ENCODE results near the gene ITPRIPL1. TPM values are rescaled to one million over a fixed set of nuclear protein-coding genes. Genes with fewer than 3 reads are reported as not detected.
"Not testable (repeated sequence)": the region's sequence is repeated elsewhere in the genome, so short reads cannot be mapped to it uniquely, and the experiment has no call there.

Gene ITPRIPL1, protein sequence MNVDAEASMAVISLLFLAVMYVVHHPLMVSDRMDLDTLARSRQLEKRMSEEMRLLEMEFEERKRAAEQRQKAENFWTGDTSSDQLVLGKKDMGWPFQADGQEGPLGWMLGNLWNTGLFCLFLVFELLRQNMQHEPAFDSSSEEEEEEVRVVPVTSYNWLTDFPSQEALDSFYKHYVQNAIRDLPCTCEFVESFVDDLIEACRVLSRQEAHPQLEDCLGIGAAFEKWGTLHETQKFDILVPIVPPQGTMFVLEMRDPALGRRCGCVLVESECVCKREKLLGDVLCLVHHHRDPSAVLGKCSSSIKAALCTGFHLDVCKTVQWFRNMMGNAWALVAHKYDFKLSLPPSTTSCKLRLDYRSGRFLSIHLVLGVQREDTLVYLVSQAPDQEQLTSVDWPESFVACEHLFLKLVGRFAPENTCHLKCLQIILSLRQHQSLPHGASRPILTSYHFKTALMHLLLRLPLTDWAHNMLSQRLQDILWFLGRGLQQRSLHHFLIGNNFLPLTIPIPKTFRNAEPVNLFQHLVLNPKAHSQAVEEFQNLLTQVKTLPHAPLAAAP
- total RNA-seq, result 1.3 and 5.4 TPM in 2 replicates

DNA sequence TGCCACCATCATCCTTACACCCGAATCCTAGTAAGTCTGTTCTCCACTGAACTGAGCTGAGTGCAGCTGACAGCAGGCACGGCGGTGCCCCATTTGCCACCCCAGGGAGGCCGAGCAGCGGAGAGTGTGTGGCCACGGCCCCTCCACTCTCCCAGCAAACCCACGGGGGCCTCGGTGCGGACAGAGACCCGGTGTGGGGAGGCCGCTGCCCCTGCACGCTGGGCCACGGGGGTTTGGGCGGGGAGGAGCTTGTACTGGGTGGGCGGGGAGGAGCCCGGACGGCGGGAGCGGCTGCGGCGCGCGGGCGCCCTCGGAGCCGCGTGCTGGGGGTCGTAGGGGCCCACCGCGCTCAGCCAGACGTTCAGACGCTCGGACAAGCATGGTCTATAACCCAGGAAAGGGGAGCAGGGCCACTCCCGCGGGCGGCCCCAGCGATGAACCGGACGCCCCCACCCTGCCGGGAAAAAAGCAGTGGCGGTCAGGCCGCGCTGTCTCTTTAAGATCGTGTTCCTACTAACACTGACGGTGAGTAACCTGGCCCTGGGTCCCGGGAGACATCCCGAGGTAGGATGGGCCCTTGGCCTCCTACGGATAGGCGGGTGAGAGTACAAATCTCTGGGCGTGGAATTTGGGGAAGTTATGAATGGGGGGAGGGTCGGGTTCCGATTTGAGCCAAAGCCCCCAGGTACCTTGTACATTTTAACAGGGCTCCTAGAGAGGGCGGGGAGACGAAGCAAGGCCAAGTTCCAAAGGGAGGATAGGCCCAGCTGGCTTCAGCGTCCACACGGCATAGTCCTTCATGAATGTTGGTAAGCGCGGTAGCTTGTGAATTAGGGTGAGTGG, at the start of gene ITPRIPL1:
Gene ITPRIPL1, plus strand, starts transcription at position 277 of the 843 bp plus-strand sequence. Its CDS starts 523 bp downstream, at position 800.
- no peak for DNase-seq (ENCODE audit: low read depth, low spot score)

DNA sequence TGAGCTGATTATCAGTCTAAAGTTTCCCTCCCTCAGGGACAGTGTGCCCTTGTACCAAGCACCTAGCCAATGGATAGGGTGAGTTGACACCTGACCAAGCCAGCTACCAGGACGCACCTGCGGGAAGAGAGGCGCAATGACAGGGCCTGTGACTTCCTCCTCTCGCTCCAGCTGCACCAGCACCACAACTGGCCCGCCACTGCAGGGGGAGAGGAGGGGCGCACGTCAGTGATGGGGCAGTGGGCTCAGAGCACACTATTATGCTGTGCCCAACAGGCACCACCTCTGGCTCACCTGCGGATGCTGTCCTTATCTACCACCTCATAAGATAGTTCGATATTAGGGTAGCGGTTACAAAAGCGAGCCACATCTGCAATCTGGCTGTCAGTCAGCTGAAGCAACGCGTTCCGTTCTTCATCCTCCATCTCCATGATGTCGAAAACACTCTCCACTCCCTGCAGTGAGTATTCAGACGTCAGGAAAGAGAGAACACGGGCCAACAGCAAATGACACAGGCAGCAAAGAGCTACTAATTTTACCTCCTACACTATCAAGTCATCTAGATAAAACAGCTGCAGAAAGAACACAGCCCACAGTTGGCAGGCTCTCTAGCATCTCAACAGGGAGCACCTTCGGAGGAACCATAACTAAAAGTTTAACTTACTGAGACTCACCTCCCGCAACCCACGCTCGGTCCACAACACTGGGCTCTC, 48.2 kb upstream of the ITPRIPL1 start:
- DNase-seq (ENCODE audit: low read depth, low spot score), result no peak

DNA sequence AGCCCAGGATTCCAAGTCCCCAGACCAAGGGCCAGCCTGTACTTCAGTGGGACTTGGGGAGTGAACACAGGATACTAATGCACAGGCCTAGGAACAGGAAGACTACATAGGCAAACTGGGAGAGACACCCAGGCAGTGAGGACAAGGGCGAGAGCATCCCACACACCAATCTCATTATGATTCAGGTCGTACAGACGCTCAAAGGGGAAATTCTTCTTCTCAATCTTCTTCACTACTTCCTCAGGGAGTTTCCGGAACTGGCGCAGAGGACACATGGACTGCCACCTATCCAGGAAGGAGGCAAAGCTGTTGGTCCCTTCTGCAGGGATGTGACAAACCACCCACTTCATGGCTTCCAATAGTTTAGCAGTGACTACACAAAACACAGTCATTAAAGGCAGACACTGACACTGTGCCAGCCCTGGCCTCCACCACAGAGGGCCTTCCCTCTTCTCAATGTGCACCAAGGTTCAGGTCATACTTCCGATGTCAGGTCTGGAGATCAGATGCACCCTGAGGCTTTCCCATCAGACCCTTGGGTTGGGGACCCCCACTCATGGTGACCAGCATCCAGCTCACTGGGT, 37.8 kb upstream of the ITPRIPL1 start:
- DNase-seq (ENCODE audit: low read depth, low spot score), result no peak

DNA sequence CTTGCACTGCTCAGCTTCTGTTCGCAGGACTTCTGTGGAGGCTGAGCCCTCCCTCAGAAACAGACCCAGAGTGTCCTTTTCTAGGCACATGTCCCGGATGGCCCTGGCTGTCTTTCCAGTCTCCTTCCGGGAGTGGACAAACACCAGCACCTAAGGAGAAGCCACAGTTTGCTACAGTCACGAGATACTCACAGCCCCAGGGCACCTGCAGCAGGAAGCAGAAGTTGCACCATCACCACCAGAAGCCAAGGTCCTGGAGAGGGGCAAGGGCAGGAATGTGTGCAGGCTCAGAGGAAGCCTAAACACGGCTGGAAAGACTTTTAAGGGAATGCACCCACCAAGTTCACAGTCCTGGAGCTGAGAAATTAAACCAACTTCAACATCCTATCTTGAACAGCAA, 33.4 kb upstream of the ITPRIPL1 start:
- DNase-seq (ENCODE audit: low read depth, low spot score), result no peak

DNA sequence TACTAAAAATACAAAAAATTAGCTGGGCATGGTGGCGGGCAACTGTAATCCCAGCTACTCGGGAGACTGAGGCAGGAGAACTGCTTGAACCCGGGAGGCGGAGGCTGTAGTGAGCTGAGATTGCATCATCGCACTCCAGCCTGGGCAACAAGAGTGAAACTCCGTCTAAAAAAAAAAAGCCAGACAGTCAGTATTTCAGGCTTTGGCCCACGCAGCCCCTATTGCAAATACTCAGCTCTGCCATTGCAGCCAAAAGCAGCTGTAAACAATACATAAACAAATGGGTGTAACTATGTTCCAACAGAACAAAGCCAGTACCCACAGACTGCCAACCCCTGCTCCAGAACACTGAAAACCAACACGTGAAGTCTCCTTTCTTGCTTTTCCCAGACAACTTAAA, 30.8 kb upstream of the ITPRIPL1 start:
- DNase-seq (ENCODE audit: low read depth, low spot score), result not testable (repeated sequence)

DNA sequence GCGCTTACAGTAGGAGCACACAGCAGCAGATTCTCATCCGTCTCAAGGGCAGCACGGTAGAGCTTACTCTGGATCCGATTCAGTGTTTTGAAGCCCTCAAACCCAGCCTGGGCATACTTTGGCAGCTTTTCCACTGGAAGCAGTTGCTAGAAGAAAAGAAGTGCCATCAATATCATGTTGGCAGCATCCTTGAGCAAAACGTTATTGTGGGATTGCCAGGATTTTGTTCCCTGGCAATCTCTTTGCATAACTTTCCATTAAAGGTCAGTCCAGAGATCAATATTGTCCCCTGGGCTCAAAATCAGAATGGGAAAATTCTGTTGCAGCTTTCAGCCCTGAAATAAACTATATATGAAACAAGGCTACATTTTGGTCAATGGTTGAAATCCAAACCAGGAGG, 28.2 kb upstream of the ITPRIPL1 start:
- no peak for DNase-seq (ENCODE audit: low read depth, low spot score)

DNA sequence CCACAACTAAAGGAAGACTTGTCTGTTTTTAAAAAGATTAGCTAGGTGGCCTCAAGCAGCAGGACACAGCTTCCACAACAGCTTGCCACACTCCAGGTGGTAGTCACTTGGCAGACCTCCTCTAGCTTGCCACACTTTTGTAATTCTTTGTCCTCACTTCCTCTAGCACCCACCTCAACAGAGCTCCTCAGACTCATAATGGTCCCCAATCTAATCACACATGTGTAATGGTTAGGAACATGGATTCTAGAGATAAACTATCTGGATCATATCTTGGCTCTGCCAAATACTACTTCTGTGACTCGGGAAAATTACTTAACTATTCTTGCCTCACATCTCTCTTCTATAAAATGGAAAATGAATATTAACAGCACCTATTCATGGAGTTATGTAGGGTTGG, 23.3 kb upstream of the ITPRIPL1 start:
- DNase-seq (ENCODE audit: low read depth, low spot score), result no peak

DNA sequence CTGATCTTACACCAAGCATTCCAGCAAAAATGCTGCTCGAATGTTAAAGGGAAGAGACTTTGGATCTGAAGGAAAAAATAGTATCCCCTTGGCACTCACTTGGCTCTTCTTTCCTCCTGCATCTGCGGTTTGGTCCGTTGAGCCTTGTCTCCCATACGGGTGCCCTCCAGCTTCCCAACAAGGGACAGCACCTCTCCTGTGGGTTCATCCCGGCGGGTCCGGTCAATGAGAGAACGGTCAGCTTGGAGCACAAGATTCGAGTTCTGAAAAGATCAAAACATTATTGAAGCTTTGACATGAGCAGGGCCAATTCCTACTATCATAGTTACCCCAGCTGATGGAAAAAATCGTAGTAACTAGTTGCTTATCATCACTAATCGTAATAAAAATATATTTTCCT, 20.5 kb upstream of the ITPRIPL1 start:
- DNase-seq (ENCODE audit: low read depth, low spot score), result no peak

DNA sequence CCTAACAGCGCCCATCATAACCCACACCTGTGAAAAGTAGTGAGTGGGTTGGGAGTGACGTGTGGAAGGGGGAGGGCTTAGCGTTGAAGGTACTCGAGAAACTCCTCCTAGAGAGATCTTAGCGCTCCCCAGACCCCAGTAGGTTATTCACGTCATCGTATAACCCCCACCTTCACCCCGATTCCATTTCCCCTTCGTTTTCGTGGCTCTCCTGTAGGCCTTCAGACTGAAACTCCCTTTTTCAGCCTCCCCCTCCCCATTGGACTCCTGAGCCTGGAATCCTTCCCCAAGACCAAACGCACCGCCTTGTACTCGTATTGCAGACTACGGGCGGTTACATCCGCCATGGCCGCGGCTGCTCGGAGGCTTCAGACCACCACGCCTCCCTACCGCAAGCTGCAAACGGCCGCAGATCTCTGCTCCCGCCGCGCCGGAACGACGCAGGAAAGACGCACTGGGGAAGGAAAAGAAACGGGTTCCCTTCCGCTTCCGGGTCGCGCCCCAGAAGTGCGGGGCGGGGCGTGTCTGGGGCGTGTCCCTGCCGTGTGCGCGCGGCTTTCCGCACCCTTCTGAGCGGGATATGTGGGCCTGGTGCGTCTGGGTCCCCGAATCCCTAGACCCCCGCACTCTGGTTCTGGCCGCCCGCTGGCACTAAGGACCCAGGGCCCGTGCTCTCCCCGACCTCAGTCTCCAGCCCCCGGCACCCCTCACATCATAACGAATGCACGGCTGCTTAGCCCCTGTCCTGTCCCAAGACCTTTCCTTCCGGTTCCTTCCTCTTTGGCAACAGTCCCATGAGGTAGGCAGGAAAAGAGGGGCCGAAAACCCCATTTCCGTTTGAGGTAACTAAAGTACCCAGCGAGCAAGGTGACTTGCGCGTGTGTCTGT, 19.8 kb upstream of the ITPRIPL1 start, which contains the start of gene SNRNP200:
Gene SNRNP200, minus strand, starts transcription at position 456 of the 888 bp plus-strand sequence. Its CDS starts 109 bp downstream, at position 347.
- DNase-seq (ENCODE audit: low read depth, low spot score), result peak; percentile 15

DNA sequence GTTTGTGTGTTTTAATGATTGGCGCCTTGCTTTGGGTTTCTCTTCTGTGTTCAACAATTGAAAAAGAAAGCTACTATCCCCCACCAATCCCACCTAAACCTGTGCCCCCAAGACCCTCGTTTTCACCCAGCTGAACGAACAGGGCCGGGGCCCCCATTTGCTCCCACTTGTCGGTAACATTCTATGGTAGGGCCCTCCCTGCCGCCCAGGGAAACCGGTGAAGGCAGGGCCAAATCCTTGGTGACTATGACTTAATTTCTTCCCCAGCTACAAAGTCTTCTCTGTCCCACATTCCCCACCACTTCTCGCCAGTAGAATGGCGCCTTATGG, 19.2 kb upstream of the ITPRIPL1 start:
- DNase-seq (ENCODE audit: low read depth, low spot score), result no peak

DNA sequence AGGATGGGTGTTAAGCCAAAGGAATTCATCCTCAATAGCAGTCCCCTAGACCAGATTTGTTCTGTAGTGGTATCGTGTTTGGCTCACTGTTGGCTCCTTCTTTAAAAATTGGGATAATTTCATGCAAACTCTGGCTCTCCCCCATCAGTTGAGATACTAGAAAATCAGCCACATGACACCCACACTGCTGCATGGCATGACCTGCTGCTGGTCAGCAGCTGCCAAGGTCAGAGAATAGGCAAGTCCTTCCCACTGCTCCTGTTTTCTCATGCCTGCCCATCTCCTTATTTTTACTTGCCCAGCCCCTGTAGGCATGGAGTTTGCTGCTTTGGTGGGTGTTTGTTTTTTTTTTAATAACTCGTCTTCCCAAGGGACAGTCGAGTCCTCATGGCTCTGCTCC, 18.7 kb upstream of the ITPRIPL1 start:
- no peak for DNase-seq (ENCODE audit: low read depth, low spot score)

DNA sequence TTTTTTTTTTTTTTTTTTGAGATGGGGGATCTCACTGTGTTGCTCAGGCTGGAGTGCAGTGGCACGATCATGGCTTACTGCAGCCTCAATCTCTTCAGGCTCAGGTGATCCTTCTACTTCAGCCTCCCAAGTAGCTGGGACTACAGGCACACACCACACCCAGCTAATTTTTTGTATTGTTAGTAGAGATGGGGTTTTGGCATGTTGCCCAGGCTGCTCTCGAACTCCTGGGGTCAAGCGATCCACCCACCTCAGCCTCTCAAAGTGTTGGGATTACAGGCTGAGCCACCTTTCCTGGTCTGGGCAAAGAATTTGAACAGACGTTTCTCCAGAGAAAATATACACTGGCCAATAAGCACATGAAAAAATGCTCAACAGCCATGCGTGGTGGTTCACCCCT, 16.9 kb upstream of the ITPRIPL1 start:
- no peak for DNase-seq (ENCODE audit: low read depth, low spot score)

DNA sequence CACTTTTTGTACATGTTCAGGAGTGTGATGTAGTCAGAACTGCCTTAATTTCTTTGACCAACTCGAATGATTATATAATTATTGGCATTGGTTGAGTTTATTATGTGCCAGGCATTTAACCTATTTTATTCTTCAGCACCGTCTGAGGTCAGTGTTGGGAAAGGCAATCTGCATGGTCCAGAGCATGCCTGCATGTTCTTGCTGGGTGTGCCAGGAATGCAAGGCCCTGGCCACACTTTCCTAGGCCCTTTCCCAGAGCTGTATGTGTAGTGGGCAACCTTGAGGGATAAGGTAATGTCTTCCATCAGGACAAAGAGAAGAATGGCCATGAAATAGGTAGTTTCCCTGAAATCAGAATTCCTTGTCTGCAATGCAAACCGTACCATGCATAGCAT, 10.1 kb upstream of the ITPRIPL1 start:
- DNase-seq (ENCODE audit: low read depth, low spot score), result no peak

DNA sequence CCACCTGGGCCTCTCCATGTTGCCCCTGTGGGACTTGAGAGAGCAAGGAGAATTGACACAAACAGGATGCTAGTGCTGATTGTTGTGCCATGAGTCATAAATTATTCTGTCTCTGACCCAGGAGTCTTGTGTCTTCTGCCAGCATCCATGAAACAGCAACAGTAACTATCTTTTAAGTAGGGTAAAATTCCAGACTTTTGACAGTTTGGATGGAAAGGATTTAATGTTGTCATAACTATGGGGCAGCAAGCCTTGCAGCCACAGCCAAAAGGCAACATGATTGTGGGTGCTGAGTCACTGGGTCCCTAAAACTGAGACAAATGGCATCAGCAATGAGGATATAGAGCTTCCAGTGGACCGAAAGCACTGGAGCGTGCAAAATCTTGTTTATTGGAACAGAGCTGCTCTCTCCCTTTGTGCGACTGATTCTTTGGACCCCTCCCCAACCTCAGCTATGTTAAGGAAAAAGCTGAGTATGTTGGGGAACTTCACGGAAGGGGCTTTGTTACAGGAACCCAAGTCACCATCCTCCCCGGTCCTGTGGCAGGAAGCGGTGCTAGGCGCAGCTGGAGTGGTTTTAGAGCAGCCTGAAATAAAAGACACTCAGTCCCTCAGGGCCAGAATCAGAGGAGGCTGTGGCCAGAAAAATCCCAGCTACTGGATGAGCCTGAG, 9.6 kb upstream of the ITPRIPL1 start:
- no peak for DNase-seq (ENCODE audit: low read depth, low spot score)

DNA sequence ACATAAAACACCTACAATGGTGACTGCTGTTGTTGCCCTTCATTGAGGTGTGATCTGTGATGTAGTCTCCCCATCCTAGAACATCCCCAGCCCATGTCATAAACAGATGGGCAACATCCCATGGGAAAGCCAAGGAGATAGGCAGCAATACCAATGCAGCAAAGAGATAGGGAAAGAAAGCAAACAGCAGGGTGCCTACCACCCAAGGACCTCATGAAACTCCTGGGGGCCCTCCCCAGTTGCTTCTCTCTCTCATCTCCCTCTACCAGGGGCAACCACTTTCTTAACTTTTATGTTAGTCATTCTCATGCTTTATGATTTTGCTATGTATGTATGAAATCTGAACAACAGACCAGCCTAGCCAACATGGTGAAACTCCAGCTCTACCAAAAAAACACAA, 8.1 kb upstream of the ITPRIPL1 start:
- DNase-seq (ENCODE audit: low read depth, low spot score), result no peak

DNA sequence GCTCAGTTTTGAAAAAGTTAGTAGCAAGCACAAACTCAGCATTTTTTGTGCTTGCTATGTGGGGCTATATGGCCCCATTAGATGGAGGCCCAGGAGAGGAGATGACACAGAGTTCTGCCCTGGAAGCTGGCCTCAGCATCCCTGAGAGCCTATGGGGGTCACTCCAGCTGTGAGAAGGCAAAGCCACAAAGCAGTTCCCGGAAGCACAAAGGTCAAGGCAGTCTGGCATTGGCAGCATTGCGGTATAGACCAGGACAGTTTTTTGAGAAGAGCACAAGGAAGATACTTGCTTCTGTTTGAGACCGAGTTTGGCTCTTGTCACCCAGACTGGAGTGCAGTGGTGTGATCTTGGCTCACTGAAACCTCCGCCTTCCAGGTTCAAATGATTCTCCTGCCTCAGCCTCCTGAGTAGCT, 7.5 kb upstream of the ITPRIPL1 start:
- DNase-seq (ENCODE audit: low read depth, low spot score), result no peak

DNA sequence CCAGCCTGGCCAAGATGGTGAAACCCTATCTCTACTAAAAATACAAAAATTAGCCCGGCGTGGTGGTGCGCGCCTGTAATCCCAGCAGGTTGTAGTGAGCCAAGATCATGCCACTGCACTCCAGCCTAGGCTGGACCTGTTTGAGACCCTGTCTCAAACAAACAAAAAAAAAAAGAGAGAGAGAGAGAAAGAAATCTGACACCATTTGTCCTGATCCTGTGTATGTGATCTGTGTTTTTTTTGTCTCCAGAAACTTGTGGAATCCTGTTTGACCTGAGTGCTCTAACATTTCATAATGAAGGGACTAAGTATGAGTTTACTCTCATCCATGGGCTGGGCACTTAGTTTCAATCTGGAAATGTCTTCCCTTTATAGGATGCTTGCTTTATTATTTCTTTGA, 6.4 kb upstream of the ITPRIPL1 start:
- DNase-seq (ENCODE audit: low read depth, low spot score), result no peak

DNA sequence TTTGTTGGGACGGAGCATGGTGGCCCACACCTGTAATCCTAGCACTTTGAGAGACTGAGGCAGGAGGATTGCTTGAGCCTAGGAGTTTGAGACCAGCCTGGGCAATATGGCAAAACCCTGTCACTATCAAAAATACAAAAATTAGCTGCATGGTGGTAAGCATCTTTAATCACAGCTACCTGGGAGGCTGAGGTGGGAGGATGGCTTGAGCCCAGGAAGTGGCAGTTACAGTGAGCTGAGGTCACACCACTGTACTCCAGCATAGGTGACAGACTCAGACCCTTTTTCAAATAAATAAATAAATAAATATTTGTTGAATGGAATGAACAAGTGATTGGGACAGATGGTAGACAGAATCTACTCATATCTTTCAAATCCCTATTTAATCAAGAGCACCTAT, 5.7 kb upstream of the ITPRIPL1 start:
- DNase-seq (ENCODE audit: low read depth, low spot score), result no peak

DNA sequence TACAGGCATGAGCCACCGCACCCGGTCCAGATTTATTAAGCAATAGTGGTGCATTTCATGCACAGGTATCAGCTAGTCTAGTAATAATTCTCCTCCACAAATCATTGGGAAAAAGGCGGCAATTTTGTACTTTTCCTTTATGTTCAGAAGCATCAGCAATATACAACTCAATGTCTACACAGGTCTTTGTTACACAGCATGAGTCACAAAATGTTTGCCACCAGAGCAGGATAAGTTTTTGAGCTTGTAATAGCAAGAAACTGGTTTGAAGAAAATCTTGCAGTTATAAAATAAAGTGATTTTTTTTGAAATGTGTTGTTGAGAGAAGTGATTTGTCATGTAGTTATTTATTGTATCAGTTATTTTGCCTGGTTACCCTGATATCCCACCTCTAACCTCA, 4.8 kb upstream of the ITPRIPL1 start:
- no peak for DNase-seq (ENCODE audit: low read depth, low spot score)
